CD4-positive, alpha-beta T cell (primary cell): ENCODE data around the gene PTPRD. TPM values are rescaled to one million over a fixed set of nuclear protein-coding genes. Genes with fewer than 3 reads are reported as not detected.

Source experiments
- ATAC-seq: fragments of 200-7000 bp; cut with Tn5 transposase; one replicate; pipeline ENCODE4 v1.10.0; 2022; ENCODE audit warnings: mild to moderate bottlenecking; ENCODE audit not compliant: poor library complexity
- CTCF ChIA-PET: fragments of 350-600 bp; sonication (Branson Sonifier 250); formaldehyde crosslinking; loops from one replicate; lab custom pipeline; 2021; ENCODE audit warnings: antibody characterized with exemption, inconsistent platforms; lab: Charles Lee
- POLR2A ChIA-PET: fragments of 350-600 bp; sonication (Branson Sonifier 250); formaldehyde crosslinking; loops from one replicate; lab custom pipeline; 2021; ENCODE audit warnings: antibody characterized with exemption, inconsistent platforms; lab: Charles Lee
- DNase-seq, 14 experiments: peaks; one replicate each; pipeline ENCODE4 v3.0.0-alpha.2; 2013 to 2020; ENCODE audit warnings: mixed read lengths in 2 of 14
- H3K27ac ChIP-seq, 2 donors: one replicate each; pipeline versions ENCODE4 v1.5.1 to v1.7.0; 2013; ENCODE audit warnings: low read length in 2 of 2, low read depth in 1 of 2, mild to moderate bottlenecking in 1 of 2
- H3K27me3 ChIP-seq, 2 experiments: 1 replicate in 1 of 2; 2 replicates in 1 of 2; pipeline versions ENCODE4 v1.6.1 to v1.7.0; 2013; ENCODE audit warnings: low read length in 2 of 2, control low read depth in 1 of 2, mild to moderate bottlenecking in 1 of 2, moderate library complexity in 1 of 2; ENCODE audit not compliant: insufficient read depth in 2 of 2, control insufficient read depth in 1 of 2
- H3K36me3 ChIP-seq: one replicate; pipeline ENCODE4 v1.6.1; 2013; ENCODE audit warnings: low read length, control low read depth; ENCODE audit not compliant: insufficient read depth
- H3K4me1 ChIP-seq: one replicate; pipeline ENCODE4 v1.6.1; 2013; ENCODE audit warnings: low read length, control low read depth; ENCODE audit not compliant: insufficient read depth
- H3K4me3 ChIP-seq: one replicate; pipeline ENCODE4 v1.5.1; 2013; ENCODE audit warnings: mild to moderate bottlenecking, low read length, moderate library complexity
- H3K9me3 ChIP-seq, 2 experiments: 1 replicate in 1 of 2; 2 replicates in 1 of 2; pipeline versions ENCODE4 v1.6.1 to v1.7.0; 2013; ENCODE audit warnings: low read length in 2 of 2, mild to moderate bottlenecking in 2 of 2, control low read depth in 1 of 2, moderate library complexity in 1 of 2; ENCODE audit not compliant: control insufficient read depth in 1 of 2, insufficient read depth in 1 of 2
- H3K27ac Mint-ChIP-seq: one replicate; pipeline ENCODE4 v1.8.0; 2020; ENCODE audit warnings: mixed read lengths
- H3K27me3 Mint-ChIP-seq: one replicate; pipeline ENCODE4 v1.8.0; 2021; ENCODE audit warnings: mixed read lengths
- H3K36me3 Mint-ChIP-seq: one replicate; pipeline ENCODE4 v1.8.0; 2021; ENCODE audit warnings: low read depth, mixed read lengths
- H3K4me1 Mint-ChIP-seq: one replicate; pipeline ENCODE4 v1.8.0; 2021; ENCODE audit warnings: low read depth, mixed read lengths
- H3K4me3 Mint-ChIP-seq: one replicate; pipeline ENCODE4 v1.8.0; 2020; ENCODE audit warnings: mild to moderate bottlenecking, mixed read lengths
- H3K9me3 Mint-ChIP-seq: one replicate; pipeline ENCODE4 v1.8.0; 2020; ENCODE audit warnings: mixed read lengths
- CTCF ChIP-seq: fragments of 200-600 bp; IDR thresholded peaks from one replicate; pipeline ENCODE4 v1.8.0; 2022; ENCODE audit warnings: antibody characterized with exemption, mild to moderate bottlenecking
- intact Hi-C, 2 experiments: fragments of 100-400 bp; cut with DNase I in 1 of 2; cut with micrococcal nuclease in 1 of 2; formaldehyde crosslinking; loops; one replicate each; pipeline versions ENCODE4 v1.15.1 to v1.9.0; 2023 to 2025; cut with DNase I, micrococcal nuclease
- total RNA-seq, 174 experiments: library from RNA in 2 of 174; stranded (reverse) in 2 of 174; gene quantifications; one replicate each; pipeline ENCODE4 v1.2.3 and lab custom pipeline; 2021 to 2026

Gene PTPRD
- total RNA-seq, 2 experiments from 2014 or later = not detected

- H3K4me1 Mint-ChIP-seq = no peaks in the 10 kb centered on the region
- H3K9me3 ChIP-seq = peaks cover 0 to 4% of the 10 kb centered on the region in 2 experiments
Measured at GRCh38 chr9:9124616-9125015, 1488.2 kb downstream of the PTPRD start.

GRCh38 chr9:9122230-9122875, 1490.4 kb downstream of the PTPRD start:
- H3K27ac ChIP-seq = no peak overlapping the region
- no peaks in the 10 kb centered on the region for H3K4me1 Mint-ChIP-seq
- no peaks in the 10 kb centered on the region for H3K4me1 ChIP-seq
- no peak overlapping the region for H3K4me3 Mint-ChIP-seq
- no peak for DNase-seq
- H3K36me3 Mint-ChIP-seq = no peaks in the 10 kb centered on the region
- no peaks in the 10 kb centered on the region for H3K27me3 Mint-ChIP-seq
- ChIA-PET POLR2A (no interaction called here), CTCF (no interaction called here)
- intact Hi-C loops = no loop called here
- no peaks in the 10 kb centered on the region for H3K36me3 ChIP-seq
- no peak overlapping the region for H3K4me3 ChIP-seq
- no peaks in the 10 kb centered on the region for H3K27me3 ChIP-seq
- H3K27ac Mint-ChIP-seq = no peak overlapping the region
- no peaks in the 10 kb centered on the region for H3K9me3 ChIP-seq
- ATAC-seq = no peak
- peaks cover 2% of the 10 kb centered on the region for H3K9me3 Mint-ChIP-seq
- no peak for TF ChIP-seq CTCF

More at GRCh38 chr9:9124616-9125015, 1488.2 kb downstream of the PTPRD start:
- H3K27me3 ChIP-seq = no peaks in the 10 kb centered on the region
- intact Hi-C loops = no loop called here
- ChIA-PET POLR2A (no interaction called here), CTCF (no interaction called here)
- Mint-ChIP-seq H3K36me3 (no peaks in the 10 kb centered on the region), H3K27me3 (no peaks in the 10 kb centered on the region), H3K27ac (no peak overlapping the region), H3K4me3 (no peak overlapping the region), H3K9me3 (peaks cover 4% of the 10 kb centered on the region)
- no peak for DNase-seq
- no peak overlapping the region for H3K27ac ChIP-seq
- TF ChIP-seq CTCF = no peak
- no peaks in the 10 kb centered on the region for H3K4me1 ChIP-seq
- no peak overlapping the region for H3K4me3 ChIP-seq
- ATAC-seq = no peak
- no peaks in the 10 kb centered on the region for H3K36me3 ChIP-seq

- no peak overlapping the region for H3K27ac Mint-ChIP-seq
- intact Hi-C loops = no loop called here
- Histone ChIP-seq H3K27me3 (no peaks in the 10 kb centered on the region), H3K27ac (no peak overlapping the region), H3K36me3 (no peaks in the 10 kb centered on the region), H3K4me3 (no peak overlapping the region), H3K9me3 (no peaks in the 10 kb centered on the region), H3K4me1 (no peaks in the 10 kb centered on the region)
- no peaks in the 10 kb centered on the region for H3K9me3 Mint-ChIP-seq
- no peak overlapping the region for H3K4me3 Mint-ChIP-seq
- no peaks in the 10 kb centered on the region for H3K4me1 Mint-ChIP-seq
- ChIA-PET CTCF (no interaction called here), POLR2A (no interaction called here)
- no peaks in the 10 kb centered on the region for H3K36me3 Mint-ChIP-seq
- no peaks in the 10 kb centered on the region for H3K27me3 Mint-ChIP-seq
- no peak for TF ChIP-seq CTCF
- DNase-seq = no peak
- ATAC-seq = no peak
Measured at GRCh38 chr9:9117866-9118265, 1494.9 kb downstream of the PTPRD start.
